ENCODE results near the gene AKR7A3. TPM values are rescaled to one million over a fixed set of nuclear protein-coding genes. Genes with fewer than 3 reads are reported as not detected.

AKR7A3 gene
- total RNA-seq, 1 donor from 2014 or later, result not detected

DNA sequence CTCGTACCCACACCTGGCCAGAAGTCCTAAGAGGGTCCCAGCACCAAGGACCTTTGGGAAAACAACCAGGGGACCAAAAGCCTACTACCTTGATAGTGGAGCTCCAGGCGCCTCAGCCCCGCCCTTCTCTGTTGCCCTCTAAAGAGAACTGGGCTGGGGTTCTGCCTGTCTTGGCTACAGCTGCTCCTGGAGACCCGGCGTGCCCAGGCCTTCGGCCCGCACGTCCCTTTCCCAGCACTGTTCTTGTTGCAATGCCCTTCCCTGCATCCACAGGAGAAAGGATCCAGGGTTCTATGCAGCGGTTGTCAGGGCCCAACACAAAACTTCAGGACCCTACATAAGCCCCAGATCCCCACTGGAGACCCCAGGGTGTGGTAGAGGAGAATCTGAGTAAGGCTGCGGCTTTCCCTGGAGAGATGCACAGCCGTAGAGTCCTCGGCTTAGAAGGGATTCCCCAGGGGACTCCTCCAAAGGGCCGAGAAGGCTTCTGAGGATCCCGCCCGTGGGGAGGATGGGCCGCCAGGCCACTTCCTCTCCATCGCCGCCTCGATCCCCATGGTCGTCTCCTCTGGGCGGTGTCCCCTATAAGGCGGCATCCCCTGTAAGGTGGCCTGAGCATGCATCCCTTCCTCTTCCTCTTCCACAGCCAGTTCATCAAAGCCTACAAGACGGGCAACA is 35.6 kb upstream of the AKR7A3 start:
- ATAC-seq (ENCODE audit: poor library complexity) (no peak), DNase-seq (peak; percentile 36)
- intact Hi-C loops (cut with DNase I), result no loop called here

DNA sequence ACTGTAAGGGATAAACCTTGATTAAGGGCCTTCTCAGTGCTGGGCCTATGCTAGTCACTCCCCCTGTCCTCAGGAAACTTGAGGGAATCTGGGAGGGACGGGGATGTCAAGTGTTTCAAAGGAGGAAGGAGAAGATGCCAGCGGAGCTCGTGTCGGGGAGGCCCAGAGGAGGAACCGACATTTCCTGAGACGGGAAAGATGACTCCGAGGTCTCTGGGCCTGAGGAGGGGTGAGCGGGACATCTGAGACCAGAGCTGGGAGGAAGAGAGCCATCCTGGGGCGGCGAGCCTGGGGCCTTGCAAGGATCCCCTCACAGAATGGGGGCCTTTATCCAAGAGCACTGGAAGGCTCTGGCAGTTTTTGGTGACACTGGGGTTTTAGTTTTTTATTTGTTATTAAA is 33.9 kb upstream of the AKR7A3 start:
- intact Hi-C loops (cut with DNase I), result no loop called here
- DNase-seq, result no peak
- ATAC-seq (ENCODE audit: poor library complexity), result no peak

- DNase-seq, result no peak
- ATAC-seq (ENCODE audit: poor library complexity), result no peak
- intact Hi-C loops (cut with DNase I), result no loop called here
Measured at GRCh38 chr1:19321071-19321470, 32.5 kb upstream of the AKR7A3 start.

GRCh38 chr1:19319196-19319595 is 30.6 kb upstream of the AKR7A3 start:
- intact Hi-C loops (cut with DNase I), result no loop called here
- no peak for DNase-seq

GRCh38 chr1:19317126-19317910 is 28.7 kb upstream of the AKR7A3 start:
- intact Hi-C loops (cut with DNase I), result no loop called here
- no peak for DNase-seq
- no peak for ATAC-seq (ENCODE audit: poor library complexity)

More at GRCh38 chr1:19319196-19319595, 30.6 kb upstream of the AKR7A3 start:
- no peak for ATAC-seq (ENCODE audit: poor library complexity)

DNA sequence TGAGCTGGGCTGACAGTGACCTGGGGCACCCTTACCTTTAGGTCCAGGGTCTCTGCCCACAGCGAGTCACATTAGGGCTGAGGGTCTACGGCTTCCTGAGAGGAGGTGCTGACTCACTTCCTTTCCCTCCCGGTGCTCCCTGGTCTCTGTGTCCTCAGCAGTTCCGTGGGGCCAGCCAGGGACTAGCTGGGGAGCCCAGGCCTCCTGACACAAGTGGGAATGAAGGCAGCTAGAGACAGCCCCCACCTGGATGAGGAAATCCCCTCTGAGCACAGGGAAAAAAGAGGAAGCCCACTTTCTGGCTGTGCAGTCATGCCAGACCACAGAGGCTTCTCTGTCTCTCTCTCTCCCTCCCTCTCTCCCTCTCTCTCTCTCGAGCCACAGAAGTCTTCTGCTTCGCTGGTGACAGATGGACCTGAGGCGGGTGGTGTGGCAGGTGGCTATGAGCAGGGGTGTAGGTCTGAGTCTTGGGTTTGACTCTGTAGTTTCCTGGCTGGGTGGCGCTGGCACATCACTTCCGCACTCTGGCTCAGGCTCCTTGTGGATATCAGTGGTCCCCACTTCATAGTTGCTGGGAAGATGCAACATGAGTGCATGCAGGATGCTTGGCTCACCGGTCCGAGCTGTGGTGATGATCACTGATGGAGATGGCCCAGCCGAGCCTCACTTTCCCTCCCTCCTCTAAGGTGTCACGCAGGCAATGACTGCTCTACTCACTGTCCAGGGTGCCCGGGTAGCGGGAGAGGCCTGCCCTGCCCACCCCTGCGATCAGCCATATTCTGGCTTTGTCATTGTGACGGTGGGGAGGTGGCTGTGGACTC is 27.0 kb upstream of the AKR7A3 start:
- intact Hi-C loops (cut with DNase I), result no loop called here
- no peak for DNase-seq
- ATAC-seq (ENCODE audit: poor library complexity), result no peak

DNA sequence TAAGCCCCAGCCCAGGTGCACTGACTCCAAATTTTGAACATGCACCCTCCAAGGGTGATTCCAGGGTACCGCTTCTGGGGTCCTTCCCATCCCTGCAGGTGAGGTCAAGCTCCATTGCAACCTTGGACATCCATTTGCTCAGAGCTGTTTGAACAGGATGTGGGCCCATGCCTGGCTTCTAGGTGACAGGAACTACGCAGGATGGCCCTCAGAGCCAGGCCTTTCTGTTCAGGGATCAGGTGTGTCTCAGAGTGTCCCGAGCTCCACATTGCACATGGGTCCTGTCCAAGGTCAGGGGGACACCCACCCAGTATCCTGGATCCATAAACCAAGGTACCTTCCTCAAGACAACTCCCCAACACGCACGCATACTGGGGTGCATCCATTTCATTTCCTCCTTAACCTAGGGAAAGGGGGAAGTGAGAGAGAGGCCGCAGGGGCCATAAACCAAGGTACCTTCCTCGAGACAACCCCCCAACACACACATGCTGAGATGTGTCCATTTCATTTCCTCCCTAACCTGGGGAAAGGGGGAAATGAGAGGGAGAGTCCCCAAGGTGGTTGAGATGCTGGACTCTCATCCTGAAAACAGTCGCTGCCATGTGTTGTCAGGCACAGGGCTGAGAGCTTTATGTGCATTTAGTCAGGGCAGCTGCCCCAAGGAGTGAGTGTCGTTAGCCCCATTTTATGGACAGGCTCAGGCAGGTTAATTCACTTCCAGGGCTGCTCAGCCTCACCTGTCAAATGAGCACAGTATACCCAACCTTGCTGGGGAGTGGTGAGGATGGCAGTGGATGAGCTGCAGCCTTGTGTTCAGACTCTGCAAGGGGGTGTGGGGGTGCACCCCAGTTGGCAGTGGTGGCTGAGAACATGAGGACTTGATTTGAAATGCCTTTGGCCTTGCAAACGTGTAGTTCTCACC is 25.7 kb upstream of the AKR7A3 start:
- ATAC-seq (ENCODE audit: poor library complexity) (no peak), DNase-seq (no peak)
- intact Hi-C loops (cut with DNase I), result no loop called here

- intact Hi-C loops (cut with DNase I), result no loop called here
- no peak for ATAC-seq (ENCODE audit: poor library complexity)
Measured at GRCh38 chr1:19313636-19313959, 25.0 kb upstream of the AKR7A3 start.

DNA sequence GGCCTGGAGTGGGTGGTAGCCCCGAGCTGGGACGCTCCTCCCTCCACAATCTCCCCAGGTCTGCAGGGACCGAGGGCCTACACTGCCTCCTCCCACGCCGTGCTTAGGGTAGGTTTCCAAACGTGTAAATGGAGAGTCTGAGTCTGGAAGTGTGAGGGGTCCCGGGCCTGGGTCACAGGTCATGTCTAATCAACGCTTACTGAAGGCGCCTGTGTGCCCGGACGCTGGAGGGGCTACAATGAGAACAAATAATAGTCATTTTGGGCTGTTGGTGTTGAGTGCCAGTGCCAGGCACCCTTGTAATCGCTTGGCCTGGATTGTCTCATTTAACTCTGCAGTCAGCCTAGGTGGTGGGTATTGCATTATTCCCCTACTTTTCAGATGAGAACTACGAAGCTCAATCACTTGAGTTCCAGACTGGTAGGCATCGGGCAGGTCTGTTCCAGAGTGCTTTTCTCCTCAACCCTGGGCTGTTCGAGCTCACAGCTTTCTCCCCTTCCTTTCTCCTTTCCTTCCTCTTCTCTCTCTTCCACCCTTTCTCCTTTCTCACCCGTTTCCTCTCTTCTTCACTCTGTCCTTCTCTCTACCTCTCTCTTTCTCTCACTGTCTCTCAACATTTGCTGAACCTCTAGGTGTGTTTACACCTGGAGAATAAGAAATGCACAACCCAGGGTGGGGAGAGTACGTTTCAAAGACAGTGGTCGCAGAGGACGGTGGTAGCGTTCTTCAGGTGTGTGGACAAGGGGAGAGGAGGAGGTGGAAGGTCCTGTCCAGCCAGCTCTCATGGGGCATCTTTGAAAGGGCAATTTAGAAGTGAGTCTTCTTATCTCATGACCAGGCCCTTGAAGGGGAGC is 24.4 kb upstream of the AKR7A3 start:
- intact Hi-C loops (cut with DNase I), result no loop called here
- no peak for DNase-seq
- no peak for ATAC-seq (ENCODE audit: poor library complexity)

More at GRCh38 chr1:19313636-19313959, 25.0 kb upstream of the AKR7A3 start:
- no peak for DNase-seq

DNA sequence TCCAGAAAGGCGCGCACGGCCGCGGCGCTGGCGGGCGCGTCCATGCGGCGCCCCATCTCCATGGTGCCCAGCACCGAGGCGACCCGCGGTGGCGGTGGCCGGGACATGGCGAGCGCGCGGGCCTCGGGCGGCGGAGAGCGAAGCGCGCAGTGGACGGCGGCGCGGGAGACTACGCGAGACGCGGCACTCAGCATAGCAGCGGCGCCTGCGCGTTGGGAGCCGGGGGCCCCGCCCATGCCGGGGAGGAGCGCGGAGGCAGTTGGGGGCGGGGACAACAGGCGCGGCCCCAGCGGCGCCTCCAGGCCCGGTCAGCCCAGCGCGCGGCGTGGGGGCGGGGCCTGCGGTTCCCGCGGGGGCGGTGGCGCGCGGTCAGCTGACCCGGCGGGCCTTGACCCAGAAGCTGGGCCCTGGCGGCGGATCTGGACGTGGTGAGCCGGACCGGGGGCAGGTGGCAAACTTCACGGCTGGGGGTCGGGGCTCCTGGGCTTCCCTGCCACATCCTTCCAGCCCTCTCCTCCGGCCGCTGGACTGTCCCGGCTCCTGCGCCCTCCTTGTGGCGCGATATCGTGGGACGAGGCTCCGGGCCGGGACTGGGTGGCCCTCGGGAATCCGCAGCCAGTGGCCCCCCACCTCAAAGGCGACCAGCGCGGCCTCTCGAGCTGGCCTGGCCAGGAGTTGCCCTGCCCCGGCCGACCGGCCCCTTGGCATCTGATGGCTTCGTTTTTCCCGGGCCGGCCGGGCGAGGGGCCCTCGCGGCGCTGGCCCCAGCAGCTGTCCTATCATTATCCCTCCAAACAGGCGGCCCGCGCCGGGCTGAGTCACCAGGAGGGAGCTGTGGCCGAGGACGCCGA is 23.6 kb upstream of the AKR7A3 start, which contains the start of the genes AKR7A2 and SLC66A1:
Gene AKR7A2, minus strand, starts transcription at position 214 of the 851 bp plus-strand sequence. Its CDS starts 20 bp downstream, at position 194.
Gene SLC66A1, plus strand, starts transcription at position 396 of the 851 bp plus-strand sequence. CDS start 5,352 bp downstream, outside the sequence.
- ATAC-seq (ENCODE audit: poor library complexity) (peak; percentile 98), DNase-seq (peak; percentile 96)
- intact Hi-C loops (cut with DNase I), result no loop called here

- intact Hi-C loops (cut with DNase I), result no loop called here
- DNase-seq (no peak), ATAC-seq (ENCODE audit: poor library complexity) (no peak)
Measured at GRCh38 chr1:19311503-19311930, 22.9 kb upstream of the AKR7A3 start.

- intact Hi-C loops (cut with DNase I), result no loop called here
- no peak for ATAC-seq (ENCODE audit: poor library complexity)
- no peak for DNase-seq
Measured at GRCh38 chr1:19310720-19311502, 22.3 kb upstream of the AKR7A3 start.

GRCh38 chr1:19310061-19310460 is 21.5 kb upstream of the AKR7A3 start:
- DNase-seq (no peak), ATAC-seq (ENCODE audit: poor library complexity) (no peak)
- intact Hi-C loops (cut with DNase I), result no loop called here

GRCh38 chr1:19309123-19309813 is 20.7 kb upstream of the AKR7A3 start:
- intact Hi-C loops (cut with DNase I), result no loop called here
- no peak for ATAC-seq (ENCODE audit: poor library complexity)
- DNase-seq, result no peak

- ATAC-seq (ENCODE audit: poor library complexity) (no peak), DNase-seq (no peak)
- intact Hi-C loops (cut with DNase I), result no loop called here
Measured at GRCh38 chr1:19308509-19308907, 19.9 kb upstream of the AKR7A3 start.
